GM21515 (cell line): ENCODE measurements around the gene LRMDA.
"Not testable (repeated sequence)": the region's sequence is repeated elsewhere in the genome, so short reads cannot be mapped to it uniquely, and the experiment has no call there.

Source experiments
- ATAC-seq: cut with Tn5 transposase; IDR thresholded peaks from one replicate; pipeline ENCODE4 v1.9.1; 2021; ENCODE audit not compliant: unreplicated experiment

The LRMDA gene

DNA sequence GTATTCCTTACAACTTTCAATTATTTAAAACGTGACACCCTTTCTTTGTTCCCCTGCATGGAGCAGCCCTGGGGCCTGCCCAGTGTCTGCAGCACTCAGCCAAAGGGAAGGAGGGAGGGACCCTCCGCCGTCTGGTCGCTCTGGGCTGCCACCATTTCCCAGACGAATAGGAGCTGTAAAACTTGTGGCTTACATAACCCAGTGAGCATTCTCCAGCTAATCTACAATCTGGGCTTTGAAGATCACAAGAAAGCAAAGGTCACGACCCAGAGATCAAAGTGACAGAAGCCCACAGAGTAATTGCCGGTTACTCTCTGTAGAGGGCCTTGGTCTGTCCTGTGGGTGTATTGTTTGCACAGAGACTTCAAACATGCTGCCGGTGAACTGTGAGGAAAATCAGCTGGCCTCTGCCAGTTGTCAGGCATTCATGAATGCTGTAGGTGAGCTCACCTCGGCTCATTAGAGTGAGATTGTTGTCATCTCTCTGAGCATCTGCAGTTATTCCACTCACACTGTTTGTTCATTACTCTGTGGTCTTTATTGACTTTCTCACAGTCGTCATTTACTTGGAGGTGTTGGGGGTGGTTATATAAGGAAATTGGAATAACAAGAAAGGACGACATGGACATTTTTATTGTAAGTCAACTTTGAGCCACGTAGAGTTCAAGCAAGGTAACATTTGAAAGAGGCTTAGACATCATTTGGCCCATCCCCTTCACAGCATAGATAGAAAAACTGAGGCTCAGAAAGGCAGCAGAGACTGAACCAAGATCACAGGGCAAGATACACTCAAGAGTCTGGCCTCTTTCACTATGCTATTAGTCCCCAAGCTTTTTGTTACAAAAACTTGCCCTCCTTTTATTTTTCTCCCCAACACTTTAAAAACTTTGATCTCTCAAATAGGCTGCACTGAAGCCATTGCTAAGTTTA is 619.8 kb downstream of the LRMDA start:
- ATAC-seq, result no peak

DNA sequence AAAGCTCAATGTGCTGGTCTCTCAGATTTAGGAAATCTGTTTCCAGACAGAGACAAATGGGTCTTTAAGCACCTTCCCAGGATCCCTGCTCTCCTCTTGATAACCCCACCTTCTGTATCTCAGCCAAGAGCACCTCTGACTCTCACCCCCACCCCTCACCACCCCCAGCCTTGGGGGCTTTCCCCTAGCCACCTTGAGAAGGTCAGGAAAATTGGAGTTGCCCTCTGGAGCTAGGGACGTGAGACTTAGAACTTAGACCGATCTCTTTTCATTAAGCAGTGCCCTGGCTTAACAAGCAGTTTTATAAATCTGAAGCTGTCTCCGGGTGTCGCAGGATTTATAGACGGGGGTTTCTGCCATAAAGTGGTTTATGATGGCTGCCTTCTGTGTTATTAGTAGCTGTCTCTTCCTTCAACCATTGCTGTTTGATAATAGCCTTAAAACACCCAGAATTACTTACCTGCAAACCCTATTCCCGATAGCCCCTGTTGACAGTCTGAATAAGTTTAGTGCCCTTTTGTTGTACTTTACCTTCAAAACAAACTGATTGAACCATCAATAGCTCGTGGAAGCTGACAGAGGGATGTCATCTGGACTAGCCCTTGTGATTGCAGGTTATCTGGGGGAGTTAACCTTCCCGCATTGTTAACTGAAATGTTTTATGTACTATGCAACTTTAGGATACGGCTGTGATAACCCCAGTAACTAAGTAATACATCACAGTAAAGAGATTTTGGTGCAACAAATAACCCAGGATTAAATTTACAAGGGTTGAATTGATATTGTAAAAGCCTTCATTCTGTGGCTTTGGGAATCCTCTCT is 621.5 kb downstream of the LRMDA start:
- no peak for ATAC-seq

DNA sequence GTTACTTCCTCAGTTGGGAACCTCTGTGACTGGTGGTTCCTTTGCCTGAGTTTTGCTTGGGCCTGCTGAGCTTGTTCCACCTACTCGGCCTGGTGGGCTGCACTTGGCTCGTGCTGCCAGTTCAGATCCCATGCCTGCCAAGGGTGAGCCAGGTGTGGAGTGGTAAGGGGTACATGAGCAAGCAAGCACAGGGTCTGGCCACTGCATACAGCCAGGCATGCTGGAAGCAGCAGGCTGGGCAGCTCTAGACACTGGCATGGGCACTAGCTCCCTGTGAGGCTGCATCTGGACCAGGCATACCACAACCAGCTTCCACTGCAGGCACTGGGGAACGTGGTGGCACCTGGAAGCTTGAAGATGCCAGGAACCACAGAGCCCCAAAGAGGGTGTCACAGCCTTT is 624.0 kb downstream of the LRMDA start:
- ATAC-seq, result no peak

DNA sequence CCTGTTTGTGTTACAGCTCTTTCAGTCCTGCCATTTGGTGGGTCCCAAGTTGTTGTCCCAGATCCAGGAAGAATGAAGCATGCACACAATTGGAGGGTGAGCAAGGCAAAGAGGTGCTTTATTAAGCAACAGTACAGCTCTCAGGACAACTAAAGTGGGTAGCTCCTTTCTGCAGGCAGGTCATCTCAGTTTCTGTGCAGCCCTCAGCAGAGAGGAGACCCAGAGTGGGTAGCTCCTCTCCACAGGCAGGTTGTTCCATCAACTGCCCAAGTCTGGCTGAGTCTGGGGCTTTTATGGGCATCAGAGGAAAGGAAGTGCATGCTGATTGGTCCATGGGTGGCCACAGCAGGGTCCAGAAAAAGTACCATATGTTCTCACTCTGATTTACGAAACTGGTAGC is 624.5 kb downstream of the LRMDA start:
- no peak for ATAC-seq

DNA sequence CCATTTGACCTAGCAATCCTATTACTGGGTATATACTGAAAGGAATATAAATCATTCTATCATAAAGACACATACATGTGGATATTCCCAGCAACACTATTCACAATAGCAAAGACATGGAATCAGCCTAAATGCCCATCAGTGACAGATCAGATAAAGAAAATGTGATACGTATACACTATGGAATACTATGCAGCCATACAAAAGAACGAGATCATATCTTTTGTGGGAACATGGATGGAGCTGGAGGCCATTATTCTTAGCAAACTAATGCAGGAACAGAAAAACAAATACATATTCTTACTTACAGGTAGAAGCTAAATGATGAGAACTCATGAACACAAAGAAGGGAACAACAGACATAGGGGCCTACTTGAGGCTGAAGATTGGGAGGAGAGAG is 629.6 kb downstream of the LRMDA start:
- not testable (repeated sequence) for ATAC-seq

DNA sequence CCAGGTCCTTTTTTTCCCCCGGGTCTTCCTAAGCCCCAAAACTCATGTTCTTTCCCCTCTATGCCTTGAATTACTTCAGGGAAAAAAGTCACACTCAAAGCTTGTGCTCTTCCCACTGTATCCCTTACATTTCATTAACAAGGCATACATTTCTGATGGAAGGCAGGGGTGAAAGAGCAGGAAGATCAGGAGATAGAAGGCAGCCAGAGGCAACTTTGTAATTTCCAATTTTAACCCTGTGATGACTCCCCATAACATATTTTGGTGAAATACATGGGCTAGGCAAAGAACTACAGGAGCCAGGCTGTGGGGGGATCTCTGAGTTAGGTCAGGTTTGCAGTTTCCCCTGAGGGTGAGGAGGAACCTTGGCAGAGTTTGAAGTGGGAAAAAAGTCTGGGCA is 635.0 kb downstream of the LRMDA start:
- ATAC-seq, result no peak

DNA sequence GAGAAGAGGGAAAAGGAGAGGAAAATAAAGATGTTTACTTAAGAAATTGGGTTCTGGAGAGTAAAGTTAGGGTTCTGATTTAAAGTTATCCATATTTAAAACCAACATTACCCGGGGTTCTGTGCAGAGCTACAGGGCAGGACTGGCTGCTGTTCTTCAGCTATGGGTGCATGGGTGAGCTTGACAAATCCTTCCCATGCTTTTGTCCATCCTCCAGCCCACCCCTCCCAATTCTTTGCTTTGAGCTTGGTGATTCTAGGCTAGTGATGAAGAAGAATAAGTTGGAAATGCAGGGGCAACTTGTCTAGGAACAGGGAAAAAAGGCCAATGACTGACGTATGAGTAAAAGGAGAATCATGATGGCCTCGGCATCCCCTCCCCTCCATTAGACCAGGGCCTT is 636.0 kb downstream of the LRMDA start:
- no peak for ATAC-seq

DNA sequence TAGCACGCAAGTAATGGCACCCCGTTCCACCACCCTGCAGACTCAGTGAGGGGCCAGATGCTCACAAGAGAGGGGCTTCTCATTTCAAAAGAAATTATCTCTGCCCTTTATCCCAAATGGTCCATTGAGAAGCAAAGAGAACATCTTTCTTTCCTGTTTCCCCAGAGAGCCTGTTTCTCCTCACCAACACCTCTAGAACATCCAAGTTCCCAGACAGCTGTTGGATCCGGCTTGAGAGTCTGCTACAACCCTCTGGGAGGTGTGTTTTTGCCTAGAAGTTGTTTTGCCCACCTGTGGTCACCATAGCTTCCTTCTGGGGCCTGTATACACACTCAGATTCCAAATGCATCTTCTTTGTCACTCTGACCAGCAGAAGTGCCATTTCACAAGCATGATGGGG is 637.4 kb downstream of the LRMDA start:
- ATAC-seq, result no peak

DNA sequence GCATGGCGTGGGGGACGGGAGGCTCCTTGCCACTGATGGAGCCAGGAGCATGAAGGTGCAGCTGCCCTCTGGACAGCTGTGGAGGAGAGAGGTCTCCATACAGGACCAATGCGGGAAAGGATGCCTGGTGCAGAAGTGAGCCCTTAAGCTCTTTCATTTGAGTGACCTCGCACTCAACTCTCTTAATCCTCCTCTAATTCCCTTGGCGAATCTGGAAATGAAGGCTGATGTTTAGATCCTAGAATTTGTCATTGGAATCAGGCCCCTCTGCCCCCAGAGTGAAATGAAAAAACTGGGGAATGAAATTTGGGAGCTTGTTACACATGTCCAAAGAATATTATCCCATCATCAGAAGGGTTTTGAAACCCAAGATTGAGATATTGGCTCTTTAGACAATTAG is 639.5 kb downstream of the LRMDA start:
- no peak for ATAC-seq

DNA sequence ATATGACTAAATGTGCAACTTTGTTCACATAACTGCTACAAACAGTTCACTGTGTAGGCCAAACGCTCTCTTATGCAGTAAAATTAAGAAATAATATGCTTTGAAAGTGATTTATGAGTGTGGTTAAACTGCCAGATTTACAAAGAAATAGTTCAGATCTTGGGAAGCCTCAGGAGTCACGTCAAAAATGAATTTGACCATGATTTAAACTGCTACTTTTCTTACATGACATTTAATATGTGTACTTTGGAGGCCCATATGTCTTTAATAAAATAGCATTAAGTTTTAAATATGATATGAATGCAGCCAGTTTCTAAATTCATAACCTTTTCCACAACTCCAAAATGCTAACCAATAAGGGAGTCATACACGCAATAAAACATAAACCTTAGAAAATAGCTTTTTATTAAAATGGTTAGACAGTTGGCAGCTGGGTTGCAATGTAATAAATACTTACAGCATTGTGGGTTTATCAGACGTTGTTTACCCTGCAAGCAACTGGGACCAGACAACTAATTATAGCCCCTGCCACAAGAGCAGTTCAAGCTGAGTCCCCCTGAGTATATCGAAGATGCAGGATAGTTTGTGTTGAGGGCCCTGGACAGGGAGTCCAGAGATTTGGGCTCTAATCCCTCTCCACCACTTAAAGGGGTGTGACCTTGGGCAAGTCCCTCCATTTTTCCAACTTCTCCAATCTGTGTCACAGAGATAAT is 640.4 kb downstream of the LRMDA start:
- no peak for ATAC-seq

DNA sequence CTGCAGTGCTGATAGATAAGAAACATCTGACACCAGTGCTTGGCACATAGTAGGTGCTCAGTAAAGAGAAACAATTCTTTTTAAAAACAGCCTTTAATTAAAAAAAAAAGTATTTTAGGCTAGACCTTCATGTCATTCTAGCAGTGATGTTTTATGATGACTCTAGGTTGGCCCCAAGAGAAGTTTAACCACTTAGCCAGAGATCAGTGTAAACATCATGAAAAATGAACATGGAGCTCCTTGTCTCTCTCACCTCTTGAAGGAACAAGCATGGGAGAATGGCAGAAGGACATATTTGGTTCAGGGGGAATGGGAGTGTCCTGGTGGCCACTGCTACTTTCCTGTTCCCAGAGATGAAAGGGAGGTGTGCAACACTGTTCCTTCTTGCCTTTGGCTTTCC is 641.0 kb downstream of the LRMDA start:
- ATAC-seq, result no peak

DNA sequence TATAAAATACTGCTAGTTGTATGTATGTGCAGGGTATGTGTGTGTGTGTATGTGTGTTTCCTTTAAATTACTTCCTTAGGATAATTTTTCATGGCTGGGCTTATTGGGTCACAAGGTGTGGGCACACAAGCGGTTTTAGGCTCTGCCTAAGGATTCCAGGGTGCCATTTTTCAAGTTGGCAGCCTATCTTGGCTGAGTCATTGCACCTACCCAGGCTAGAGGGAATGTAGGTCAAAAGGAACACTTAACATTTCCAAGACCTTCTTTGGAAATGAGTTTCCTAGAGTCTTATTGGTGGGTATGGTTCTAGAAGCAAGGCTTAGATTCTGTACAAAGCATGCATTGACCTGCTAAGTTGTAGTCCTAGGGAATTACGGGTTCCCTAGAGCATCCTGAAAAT is 642.1 kb downstream of the LRMDA start:
- ATAC-seq, result no peak

DNA sequence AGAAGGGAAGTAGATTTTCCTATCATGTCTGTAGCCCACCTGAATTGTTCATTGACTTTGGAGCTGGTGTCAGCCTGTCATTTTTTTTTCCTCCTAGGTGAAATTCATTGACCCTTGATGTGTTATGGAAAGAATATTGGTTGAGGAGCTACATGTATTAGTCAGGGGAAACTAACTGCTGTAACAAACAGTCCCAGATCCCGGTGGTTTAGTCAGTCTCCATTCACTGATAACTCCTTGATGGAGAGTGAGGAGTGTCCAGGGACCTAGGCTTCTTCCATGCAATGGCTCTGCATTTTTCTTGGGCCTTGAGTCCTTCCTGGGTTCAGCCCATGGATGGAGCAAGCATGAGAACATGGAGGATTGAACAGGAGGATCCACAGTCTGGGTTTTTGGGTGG is 643.2 kb downstream of the LRMDA start:
- ATAC-seq, result no peak

DNA sequence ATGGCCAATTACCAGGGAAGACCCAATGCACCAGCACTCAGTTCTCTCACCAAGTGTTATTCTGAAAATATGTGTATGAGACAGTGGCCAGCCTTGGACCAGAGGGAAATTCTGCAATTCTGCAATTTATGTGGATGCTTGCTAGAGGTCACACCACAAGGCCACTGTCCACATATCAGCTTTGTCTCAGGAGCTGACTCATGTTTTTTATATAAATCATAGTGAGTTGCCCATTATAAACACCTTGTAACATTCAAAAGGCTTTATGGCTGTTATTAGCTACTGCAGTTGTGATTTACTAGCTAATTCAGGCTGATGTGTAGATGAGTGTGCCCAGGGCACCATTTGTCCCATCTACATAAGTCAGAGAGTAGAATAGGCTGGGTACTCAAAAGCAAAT is 649.0 kb downstream of the LRMDA start:
- no peak for ATAC-seq

DNA sequence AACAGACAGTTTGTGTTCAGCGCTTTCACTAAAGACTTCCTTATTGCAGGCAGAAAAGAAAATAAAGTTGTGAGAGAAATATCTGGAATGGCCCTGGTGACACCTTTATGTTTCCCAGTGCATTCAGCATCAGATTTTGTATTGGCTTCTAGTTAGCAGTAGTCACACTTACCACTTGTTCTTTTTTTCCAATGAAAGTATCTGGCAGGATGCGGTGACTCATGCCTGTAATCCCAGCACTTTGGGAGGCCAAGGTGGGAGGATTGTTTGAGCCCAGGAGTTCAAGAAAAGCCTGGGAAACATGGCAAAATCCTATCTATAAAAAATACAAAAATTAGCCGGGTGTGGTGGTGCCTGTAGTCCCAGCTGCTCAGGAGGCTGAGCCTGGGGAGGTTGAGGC is 649.6 kb downstream of the LRMDA start:
- ATAC-seq, result no peak

DNA sequence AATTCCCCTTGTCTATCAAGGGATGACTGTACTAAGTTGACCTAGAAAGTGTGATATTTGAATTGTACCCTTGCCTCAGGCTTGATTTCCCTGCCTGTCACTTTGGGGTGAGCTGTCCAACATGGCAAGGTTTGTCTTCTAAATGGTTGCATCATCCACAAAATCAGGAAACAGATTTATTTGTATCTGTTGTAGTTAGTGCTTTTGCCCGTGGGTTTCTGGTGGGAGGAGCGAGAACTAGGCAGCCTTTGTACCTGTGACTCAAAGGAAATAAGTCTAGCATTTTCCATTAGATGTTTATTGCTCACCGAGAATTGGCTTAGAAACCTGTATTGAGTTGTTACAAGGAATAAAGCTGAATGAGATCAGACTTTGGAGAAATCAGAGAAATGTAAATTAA is 650.8 kb downstream of the LRMDA start:
- ATAC-seq, result no peak

DNA sequence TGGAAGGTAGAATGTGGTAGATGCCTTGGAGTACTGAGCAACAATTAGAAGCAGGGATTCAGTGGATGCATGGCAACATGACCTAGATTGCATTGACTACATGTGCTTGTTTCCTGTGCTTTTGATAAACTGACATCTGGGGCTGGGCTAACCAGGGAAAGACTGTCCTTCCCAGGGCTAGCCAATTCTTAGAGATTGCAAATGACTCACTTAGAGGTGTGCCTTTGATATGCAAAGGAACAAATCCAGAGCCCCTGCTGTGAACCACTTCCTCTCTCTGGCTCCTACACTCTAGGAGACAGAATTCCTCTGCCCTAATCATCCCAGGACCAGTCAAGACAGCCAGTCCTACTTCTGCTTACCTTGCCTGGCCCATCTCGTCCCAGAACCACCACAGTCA is 651.5 kb downstream of the LRMDA start:
- no peak for ATAC-seq

DNA sequence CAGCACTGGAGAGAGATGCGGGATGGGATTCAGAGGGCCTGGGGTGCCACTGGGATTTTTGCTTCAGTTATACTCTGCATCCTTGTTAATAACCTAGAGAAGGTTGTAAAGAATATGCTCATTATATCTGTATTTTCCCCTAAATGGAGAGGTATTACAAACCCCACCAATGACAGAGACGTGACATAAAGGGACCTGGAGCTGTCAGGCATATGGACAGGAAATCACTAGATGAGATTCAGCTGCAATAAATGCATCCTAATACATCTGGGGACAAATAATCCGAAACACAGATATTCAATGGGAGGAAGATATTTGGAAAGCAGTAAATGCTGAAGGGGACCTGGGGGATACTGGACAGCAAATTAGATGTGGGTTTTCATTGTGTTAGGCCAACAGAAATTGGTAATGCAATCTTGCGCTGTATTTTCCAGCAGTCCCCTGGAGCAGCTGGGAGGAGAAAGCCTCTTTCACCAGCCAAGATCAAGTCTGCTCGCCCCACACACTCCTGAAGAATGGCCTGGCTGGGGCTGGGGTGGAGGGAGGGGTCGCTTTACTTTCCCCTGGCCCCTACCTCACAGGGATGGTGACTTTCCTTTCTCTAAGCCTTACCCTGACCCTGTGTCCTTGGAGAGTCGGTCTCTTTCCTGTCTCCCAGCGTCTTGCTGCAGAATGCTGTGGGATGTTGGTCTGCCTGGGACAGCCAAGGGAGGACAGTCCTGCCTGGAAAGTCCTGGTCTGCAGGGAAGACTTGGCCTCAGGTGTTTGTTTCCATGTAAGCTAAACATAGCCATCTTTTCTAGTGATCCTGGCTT is 653.8 kb downstream of the LRMDA start:
- no peak for ATAC-seq

DNA sequence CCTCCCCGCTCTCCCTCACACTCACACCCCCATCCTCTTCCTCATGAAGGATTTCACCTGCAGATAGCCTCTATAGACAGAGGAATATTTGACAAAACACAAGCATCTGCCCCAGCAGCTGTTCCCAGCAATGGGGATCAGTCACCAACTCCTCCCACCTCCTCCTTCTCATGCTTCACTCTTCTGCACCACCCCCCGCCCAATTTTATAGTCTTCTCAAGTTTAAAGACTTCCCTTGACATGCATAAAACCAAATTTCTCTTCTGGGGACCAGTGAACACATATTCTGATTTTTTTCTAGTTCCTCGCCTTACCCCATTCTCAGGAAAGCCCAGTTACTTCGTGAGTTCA is 654.4 kb downstream of the LRMDA start:
- no peak for ATAC-seq

DNA sequence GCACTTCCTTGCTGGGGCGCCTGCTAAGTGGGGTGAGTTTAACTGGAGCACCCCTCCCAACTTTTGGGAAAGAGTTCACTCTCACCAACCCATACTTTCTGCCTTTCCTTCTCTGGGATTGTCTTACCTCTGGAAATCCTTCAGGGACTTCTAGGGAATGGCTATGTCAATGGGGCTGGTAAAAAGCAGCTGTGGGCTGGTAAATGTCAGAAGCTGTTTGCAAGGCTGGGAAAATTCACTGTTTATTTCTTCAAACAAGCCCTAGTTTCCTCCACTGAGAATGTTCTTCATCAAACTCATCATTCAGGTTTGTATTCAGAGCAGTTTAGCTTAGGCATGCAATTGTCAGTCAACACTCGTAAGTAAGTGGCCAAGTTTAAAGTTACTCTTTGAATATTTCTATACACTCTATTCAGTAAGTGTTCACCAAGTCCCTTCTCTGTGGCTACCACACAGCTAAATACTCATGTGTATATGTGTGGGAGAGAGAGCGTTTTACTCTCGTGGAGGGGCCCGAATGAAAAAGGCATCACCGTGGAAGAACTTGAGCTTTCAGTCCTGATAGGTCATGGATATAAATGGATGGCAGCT is 654.8 kb downstream of the LRMDA start:
- no peak for ATAC-seq
